IMR-90 (cell line): ENCODE data around the gene NTM. TPM values are rescaled to one million over a fixed set of nuclear protein-coding genes. Genes with fewer than 3 reads are reported as not detected.

ENCODE experiments used
- ATAC-seq: fragments of 200-7000 bp; cut with Tn5 transposase; 2 replicates; pipeline ENCODE4 v1.9.1; 2020; ENCODE audit warnings: low read depth, mild to moderate bottlenecking, moderate library complexity
- BruUV-seq: library from RNA; stranded (reverse); fragments of 400-500 nt; replicated peaks from 2 replicates; lab custom pipeline; 2021; lab: Mats Ljungman, UMichigan
- CTCF ChIA-PET: fragments of 300-600 bp; formaldehyde crosslinking; extraction: SDS; loops from one replicate; lab custom pipeline; 2021; ENCODE audit warnings: antibody characterized with exemption; lab: Yijun Ruan, JAX
- POLR2A ChIA-PET: fragments of 300-600 bp; sonication (Branson Sonifier 250); formaldehyde crosslinking; loops from one replicate; lab custom pipeline; 2022; ENCODE audit warnings: antibody characterized with exemption; ENCODE audit not compliant: unreplicated experiment; lab: Charles Lee
- DNase-seq: peaks from one replicate; pipeline ENCODE4 v3.0.0; 2013
- H2AFZ ChIP-seq: replicated peaks from 2 replicates; pipeline ENCODE3; 2013; ENCODE audit warnings: low read length, mild to moderate bottlenecking; ENCODE audit not compliant: poor library complexity
- H2AK5ac ChIP-seq: 2 replicates; pipeline ENCODE4 v1.6.1; 2013; ENCODE audit warnings: low read depth, low read length, inconsistent platforms
- H2AK9ac ChIP-seq: replicated peaks from 2 replicates; pipeline ENCODE3; 2013; ENCODE audit warnings: mild to moderate bottlenecking, low read depth, low read length, moderate library complexity; ENCODE audit not compliant: poor library complexity
- H2BK120ac ChIP-seq: 2 replicates; pipeline ENCODE4 v1.6.1; 2013; ENCODE audit warnings: low read depth, low read length, inconsistent platforms
- H2BK15ac ChIP-seq: 3 replicates; pipeline ENCODE4 v1.6.1; 2013; ENCODE audit warnings: low read depth, low read length, inconsistent platforms
- H2BK20ac ChIP-seq: 2 replicates; pipeline ENCODE4 v1.6.1; 2013; ENCODE audit warnings: low read depth, mild to moderate bottlenecking, inconsistent platforms, low read length, moderate library complexity
- H2BK5ac ChIP-seq: 2 replicates; pipeline ENCODE4 v1.6.1; 2013; ENCODE audit warnings: mild to moderate bottlenecking, low read depth, low read length, inconsistent platforms; ENCODE audit not compliant: poor library complexity, severe bottlenecking
- H3K14ac ChIP-seq: replicated peaks from 2 replicates; pipeline ENCODE4 v1.6.1; 2013; ENCODE audit warnings: low read depth, low read length, inconsistent platforms
- H3K18ac ChIP-seq: 2 replicates; pipeline ENCODE4 v1.6.1; 2013; ENCODE audit warnings: low read depth, low read length, control low read depth
- H3K23ac ChIP-seq: 2 replicates; pipeline ENCODE4 v1.6.1; 2013; ENCODE audit warnings: low read depth, low read length, inconsistent platforms
- H3K27ac ChIP-seq: 2 replicates; pipeline ENCODE4 v1.5.1; 2013; ENCODE audit warnings: mild to moderate bottlenecking, control low read depth, low read length; ENCODE audit not compliant: insufficient read depth
- H3K27me3 ChIP-seq: 2 replicates; pipeline ENCODE4 v1.6.1; 2013; ENCODE audit warnings: low read length; ENCODE audit not compliant: control insufficient read depth, insufficient read depth
- H3K36me3 ChIP-seq: 2 replicates; pipeline ENCODE4 v1.6.1; 2013; ENCODE audit warnings: low read length, mixed read lengths; ENCODE audit not compliant: control insufficient read depth, insufficient read depth
- H3K4ac ChIP-seq: 2 replicates; pipeline ENCODE4 v1.6.1; 2013; ENCODE audit warnings: low read depth, low read length, inconsistent platforms
- H3K4me1 ChIP-seq: 2 replicates; pipeline ENCODE4 v1.6.1; 2013; ENCODE audit warnings: low read length, mixed read lengths; ENCODE audit not compliant: control insufficient read depth, insufficient read depth
- H3K4me2 ChIP-seq: 2 replicates; pipeline ENCODE4 v1.6.1; 2013; ENCODE audit warnings: low read depth, mild to moderate bottlenecking, control low read depth, low read length, moderate library complexity
- H3K4me3 ChIP-seq: 2 replicates; pipeline ENCODE4 v1.5.1; 2013; ENCODE audit warnings: low read depth, mild to moderate bottlenecking, control low read depth, low read length, moderate library complexity; ENCODE audit not compliant: insufficient read depth
- H3K56ac ChIP-seq: 2 replicates; pipeline ENCODE4 v1.6.1; 2013; ENCODE audit warnings: low read length, inconsistent platforms; ENCODE audit not compliant: insufficient read depth; ENCODE audit errors: extremely low read depth
- H3K79me1 ChIP-seq, 2 experiments: 2 replicates each; pipeline ENCODE4 v1.6.1; 2013; ENCODE audit warnings: low read length in 2 of 2, inconsistent platforms in 1 of 2, low read depth in 1 of 2
- H3K9ac ChIP-seq: 2 replicates; pipeline ENCODE4 v1.6.1; 2013; ENCODE audit warnings: low read depth, low read length, control low read depth
- H3K9me1 ChIP-seq: 2 replicates; pipeline ENCODE4 v1.6.1; 2013; ENCODE audit warnings: low read length, inconsistent platforms; ENCODE audit not compliant: insufficient read depth
- H3K9me3 ChIP-seq: 2 replicates; pipeline ENCODE4 v1.6.1; 2013; ENCODE audit warnings: low read length; ENCODE audit not compliant: control insufficient read depth, insufficient read depth
- H4K20me1 ChIP-seq: 2 replicates; pipeline ENCODE4 v1.6.1; 2013; ENCODE audit warnings: low read length, inconsistent platforms; ENCODE audit not compliant: insufficient read depth
- H4K5ac ChIP-seq: 2 replicates; pipeline ENCODE4 v1.6.1; 2013; ENCODE audit warnings: mild to moderate bottlenecking, low read depth, low read length, control low read depth
- H4K8ac ChIP-seq, 2 experiments: 2 replicates each; pipeline ENCODE4 v1.6.1; 2013; ENCODE audit warnings: low read depth in 2 of 2, low read length in 2 of 2, control low read depth in 1 of 2, inconsistent platforms in 1 of 2
- H4K91ac ChIP-seq: 2 replicates; pipeline ENCODE4 v1.6.1; 2013; ENCODE audit warnings: low read depth, low read length, inconsistent platforms; ENCODE audit not compliant: insufficient read depth
- BHLHE40 ChIP-seq: fragments of 150-350 bp; IDR thresholded peaks from 2 replicates; pipeline ENCODE4 v1.6.1; 2016; ENCODE audit warnings: mild to moderate bottlenecking, low read depth, low read length
- CEBPB ChIP-seq: IDR thresholded peaks from 2 replicates; pipeline ENCODE4 v1.6.1; 2012; ENCODE audit warnings: low read depth, low read length, improper control_type of control experiment
- CHD1 ChIP-seq: IDR thresholded peaks from 2 replicates; pipeline ENCODE4 v1.6.1; 2012; ENCODE audit warnings: low read depth, low read length, improper control_type of control experiment
- FOS ChIP-seq: fragments of 150-350 bp; IDR thresholded peaks from 2 replicates; pipeline ENCODE4 v1.6.1; 2016; ENCODE audit warnings: low read depth, low read length
- MAFK ChIP-seq: IDR thresholded peaks from 2 replicates; pipeline ENCODE4 v1.6.1; 2012; ENCODE audit warnings: low read depth, low read length, improper control_type of control experiment
- MAZ ChIP-seq: IDR thresholded peaks from 2 replicates; pipeline ENCODE4 v1.6.1; 2012; ENCODE audit warnings: low read depth, mild to moderate bottlenecking, low read length, improper control_type of control experiment, moderate library complexity, borderline replicate concordance
- MXI1 ChIP-seq: IDR thresholded peaks from 2 replicates; pipeline ENCODE4 v1.6.1; 2012; ENCODE audit warnings: low read depth, mild to moderate bottlenecking, low read length, moderate library complexity, borderline replicate concordance
- NFE2L2 ChIP-seq: fragments of 150-350 bp; IDR thresholded peaks from 2 replicates; pipeline ENCODE4 v1.6.1; 2016; ENCODE audit warnings: low read depth, mild to moderate bottlenecking, low read length
- POLR2A ChIP-seq: IDR thresholded peaks from 2 replicates; pipeline ENCODE4 v1.6.1; 2012; ENCODE audit warnings: mild to moderate bottlenecking, low read depth, low read length
- RAD21 ChIP-seq: IDR thresholded peaks from 2 replicates; pipeline ENCODE4 v1.6.1; 2012; ENCODE audit warnings: low read length, improper control_type of control experiment
- RCOR1 ChIP-seq: IDR thresholded peaks from 2 replicates; pipeline ENCODE4 v1.6.1; 2012; ENCODE audit warnings: mild to moderate bottlenecking, low read length, improper control_type of control experiment; ENCODE audit not compliant: insufficient replicate concordance
- RFX5 ChIP-seq: IDR thresholded peaks from 2 replicates; pipeline ENCODE4 v1.8.0; 2012; ENCODE audit warnings: low read depth, mild to moderate bottlenecking, low read length, moderate library complexity
- SMC3 ChIP-seq: fragments of 150-350 bp; IDR thresholded peaks from 2 replicates; pipeline ENCODE4 v1.6.1; 2016; ENCODE audit warnings: low read depth, mild to moderate bottlenecking, antibody characterized with exemption, low read length, moderate library complexity
- WGBS, 2 experiments: methylation state at CpG; one replicate each; pipeline versions ENCODE4 v1.1.5 to v1.1.7; 2013; ENCODE audit warnings: missing lambda C conversion rate in 2 of 2; ENCODE audit not compliant: insufficient read length in 1 of 2; ENCODE audit errors: extremely low coverage in 2 of 2; 5-methylcytosine and 5-hydroxymethylcytosine counted together
- dilution Hi-C: fragments of 300-500 bp; cut with HindIII; formaldehyde crosslinking; loops from one replicate; pipeline ENCODE4 v1.14.3; 2018; ENCODE audit warnings: low sequenced_read_pairs; ENCODE audit not compliant: unreplicated experiment
- in situ Hi-C: fragments of 300-500 bp; cut with MboI; formaldehyde crosslinking; loops from 3 replicates; pipeline ENCODE4 v1.14.3; 2019; ENCODE audit warnings: low sequenced_read_pairs, inconsistent platforms, mixed read lengths
- intact Hi-C: fragments of 100-400 bp; cut with micrococcal nuclease; formaldehyde crosslinking; loops from 2 replicates; pipeline ENCODE4 v1.10.0; 2022
- polyA plus RNA-seq, 3 experiments: library from polyadenylated mRNA; depleted of rRNA; stranded (reverse); fragments of >200 nt; gene quantifications; 2 replicates each; pipeline ENCODE4 v1.2.3, GENCODE V29; 2012; ENCODE audit warnings: low replicate concordance in 1 of 3
- total RNA-seq: library from RNA; depleted of rRNA; stranded (reverse); fragments of >200 nt; gene quantifications from 2 replicates; pipeline ENCODE4 v1.2.3, GENCODE V29; 2012
- TF ChIP-seq, protein P1 (sequence below): fragments of 150-350 bp; IDR thresholded peaks from 2 replicates; pipeline ENCODE4 v1.6.1; 2017; ENCODE audit warnings: mild to moderate bottlenecking, antibody characterized with exemption, low read length, low read depth
- TF ChIP-seq, protein P2 (sequence below): fragments of 150-350 bp; IDR thresholded peaks from 2 replicates; pipeline ENCODE4 v1.6.1; 2016; ENCODE audit warnings: low read depth, mild to moderate bottlenecking, low read length, moderate library complexity, borderline replicate concordance
- TF ChIP-seq, protein P3 (sequence below): conservative IDR thresholded peaks from 2 replicates; pipeline ENCODE4 v1.5.1; 2012; ENCODE audit warnings: mild to moderate bottlenecking, low read depth, low read length, improper control_type of control experiment

NTM gene
- total and polyA plus RNA-seq, 2 of the 4 experiments (the other 2 are of a cell fraction): 19.5 to 25.5 TPM

DNA sequence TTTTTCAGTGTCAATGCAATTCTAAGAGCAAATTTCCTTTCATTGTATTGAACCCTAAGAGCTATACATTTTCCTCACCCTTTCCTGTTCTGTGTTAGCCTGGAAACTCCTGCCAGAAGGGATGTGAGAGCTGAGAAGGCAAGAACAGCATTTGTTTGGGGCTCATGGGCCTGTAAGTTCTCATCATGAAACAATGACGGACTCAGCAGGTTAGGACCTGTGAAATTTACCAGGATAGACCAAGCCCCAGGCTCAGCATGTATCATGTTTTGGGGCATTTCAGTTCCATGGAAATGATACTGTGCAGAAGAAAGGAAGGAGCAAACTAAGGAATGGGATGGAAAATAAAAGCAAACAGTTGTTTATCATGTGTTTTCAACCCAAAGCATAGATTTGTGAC, 41.6 kb downstream of the NTM start:
- no peak overlapping the region for H3K4ac ChIP-seq
- H4K20me1 ChIP-seq: no peaks in the 10 kb centered on the region
- no peak overlapping the region for H2BK15ac ChIP-seq
- DNase-seq (no peak), ATAC-seq (no peak)
- H2BK20ac ChIP-seq: no peak overlapping the region
- no peak overlapping the region for H3K27ac ChIP-seq
- ChIA-PET CTCF (no interaction called here), POLR2A (no interaction called here)
- no peak overlapping the region for H4K5ac ChIP-seq
- no peak overlapping the region for H3K56ac ChIP-seq
- no peaks in the 10 kb centered on the region for H3K9me1 ChIP-seq
- H3K4me1 ChIP-seq: no peaks in the 10 kb centered on the region
- no peak overlapping the region for H4K8ac ChIP-seq
- no peak overlapping the region for H3K9ac ChIP-seq
- in situ Hi-C loops: no loop called here
- no peaks in the 10 kb centered on the region for H3K36me3 ChIP-seq
- TF ChIP-seq NFE2L2: no peak
- TF ChIP-seq POLR2A: no peak
- no peak for TF ChIP-seq RAD21
- no peak for TF ChIP-seq RCOR1
- no peak for TF ChIP-seq CEBPB
- TF ChIP-seq FOS: no peak
- TF ChIP-seq, protein P1, sequence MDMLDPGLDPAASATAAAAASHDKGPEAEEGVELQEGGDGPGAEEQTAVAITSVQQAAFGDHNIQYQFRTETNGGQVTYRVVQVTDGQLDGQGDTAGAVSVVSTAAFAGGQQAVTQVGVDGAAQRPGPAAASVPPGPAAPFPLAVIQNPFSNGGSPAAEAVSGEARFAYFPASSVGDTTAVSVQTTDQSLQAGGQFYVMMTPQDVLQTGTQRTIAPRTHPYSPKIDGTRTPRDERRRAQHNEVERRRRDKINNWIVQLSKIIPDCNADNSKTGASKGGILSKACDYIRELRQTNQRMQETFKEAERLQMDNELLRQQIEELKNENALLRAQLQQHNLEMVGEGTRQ: no peak
- TF ChIP-seq MAFK: no peak
- no peak for TF ChIP-seq RFX5
- TF ChIP-seq MAZ: no peak
- TF ChIP-seq, protein P2, sequence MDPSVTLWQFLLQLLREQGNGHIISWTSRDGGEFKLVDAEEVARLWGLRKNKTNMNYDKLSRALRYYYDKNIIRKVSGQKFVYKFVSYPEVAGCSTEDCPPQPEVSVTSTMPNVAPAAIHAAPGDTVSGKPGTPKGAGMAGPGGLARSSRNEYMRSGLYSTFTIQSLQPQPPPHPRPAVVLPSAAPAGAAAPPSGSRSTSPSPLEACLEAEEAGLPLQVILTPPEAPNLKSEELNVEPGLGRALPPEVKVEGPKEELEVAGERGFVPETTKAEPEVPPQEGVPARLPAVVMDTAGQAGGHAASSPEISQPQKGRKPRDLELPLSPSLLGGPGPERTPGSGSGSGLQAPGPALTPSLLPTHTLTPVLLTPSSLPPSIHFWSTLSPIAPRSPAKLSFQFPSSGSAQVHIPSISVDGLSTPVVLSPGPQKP: no peak
- TF ChIP-seq, protein P3, sequence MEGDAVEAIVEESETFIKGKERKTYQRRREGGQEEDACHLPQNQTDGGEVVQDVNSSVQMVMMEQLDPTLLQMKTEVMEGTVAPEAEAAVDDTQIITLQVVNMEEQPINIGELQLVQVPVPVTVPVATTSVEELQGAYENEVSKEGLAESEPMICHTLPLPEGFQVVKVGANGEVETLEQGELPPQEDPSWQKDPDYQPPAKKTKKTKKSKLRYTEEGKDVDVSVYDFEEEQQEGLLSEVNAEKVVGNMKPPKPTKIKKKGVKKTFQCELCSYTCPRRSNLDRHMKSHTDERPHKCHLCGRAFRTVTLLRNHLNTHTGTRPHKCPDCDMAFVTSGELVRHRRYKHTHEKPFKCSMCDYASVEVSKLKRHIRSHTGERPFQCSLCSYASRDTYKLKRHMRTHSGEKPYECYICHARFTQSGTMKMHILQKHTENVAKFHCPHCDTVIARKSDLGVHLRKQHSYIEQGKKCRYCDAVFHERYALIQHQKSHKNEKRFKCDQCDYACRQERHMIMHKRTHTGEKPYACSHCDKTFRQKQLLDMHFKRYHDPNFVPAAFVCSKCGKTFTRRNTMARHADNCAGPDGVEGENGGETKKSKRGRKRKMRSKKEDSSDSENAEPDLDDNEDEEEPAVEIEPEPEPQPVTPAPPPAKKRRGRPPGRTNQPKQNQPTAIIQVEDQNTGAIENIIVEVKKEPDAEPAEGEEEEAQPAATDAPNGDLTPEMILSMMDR: no peak
- TF ChIP-seq CHD1: no peak
- TF ChIP-seq MXI1: no peak
- TF ChIP-seq SMC3: no peak
- no peak for TF ChIP-seq BHLHE40
- no peak overlapping the region for H2BK5ac ChIP-seq
- no peak overlapping the region for H3K23ac ChIP-seq
- no peak overlapping the region for H2AK9ac ChIP-seq
- no peak overlapping the region for H4K91ac ChIP-seq
- dilution Hi-C loops: no loop called here
- intact Hi-C loops: no loop called here
- no peaks in the 10 kb centered on the region; the same call in 1 of the 2 replicates for H3K27me3 ChIP-seq
- H3K79me1 ChIP-seq: no peaks in the 10 kb centered on the region
- no peak overlapping the region for H3K14ac ChIP-seq
- H3K4me3 ChIP-seq: no peak overlapping the region
- H3K4me2 ChIP-seq: no peak overlapping the region
- H3K9me3 ChIP-seq: no peaks in the 10 kb centered on the region
- H2BK120ac ChIP-seq: no peak overlapping the region
- no peak overlapping the region for H2AK5ac ChIP-seq
- WGBS, 2 experiments: 40% methylated on average over 1 of the region's 1 CpG; no CpG with 5 or more reads in 1 of the 2 experiments
- no TSS peak for BruUV-seq
- no peak overlapping the region for H3K18ac ChIP-seq
- H2AFZ ChIP-seq: no peak overlapping the region
